HEK293T (cell line): ENCODE results near the gene GNG12.

Experiments used
- CTBP1 ChIP-seq: fragments of 450-650 bp; IDR thresholded peaks from 2 replicates; pipeline ENCODE4 v1.6.1; 2016; ENCODE audit warnings: borderline replicate concordance
- ELF4 ChIP-seq: fragments of 450-650 bp; IDR thresholded peaks from 2 replicates; pipeline ENCODE4 v1.6.1; 2017; ENCODE audit warnings: antibody characterized with exemption
- FOXA1 ChIP-seq: fragments of 450-650 bp; IDR thresholded peaks from 2 replicates; pipeline ENCODE4 v1.6.1; 2016; ENCODE audit warnings: mild to moderate bottlenecking
- FOXK2 ChIP-seq: fragments of 450-650 bp; IDR thresholded peaks from 2 replicates; pipeline ENCODE4 v1.6.1; 2016; ENCODE audit warnings: mild to moderate bottlenecking
- FOXM1 ChIP-seq: fragments of 450-650 bp; IDR thresholded peaks from 2 replicates; pipeline ENCODE4 v1.6.1; 2017; ENCODE audit warnings: mild to moderate bottlenecking, borderline replicate concordance
- HDGF ChIP-seq: fragments of 450-650 bp; IDR thresholded peaks from 2 replicates; pipeline ENCODE4 v1.6.1; 2017; ENCODE audit warnings: antibody characterized with exemption, borderline replicate concordance
- L3MBTL2 ChIP-seq: fragments of 450-650 bp; conservative IDR thresholded peaks from 2 replicates; pipeline ENCODE4 v1.6.1; 2016; ENCODE audit warnings: mild to moderate bottlenecking
- LEF1 ChIP-seq: fragments of 450-650 bp; IDR thresholded peaks from 2 replicates; pipeline ENCODE4 v1.6.1; 2017; ENCODE audit warnings: mild to moderate bottlenecking, borderline replicate concordance
- NFRKB ChIP-seq: fragments of 450-650 bp; IDR thresholded peaks from 2 replicates; pipeline ENCODE4 v1.6.1; 2016; ENCODE audit warnings: mild to moderate bottlenecking, moderate library complexity
- SP1 ChIP-seq: fragments of 450-650 bp; IDR thresholded peaks from 2 replicates; pipeline ENCODE4 v1.6.1; 2017
- SUZ12 ChIP-seq: fragments of 450-650 bp; IDR thresholded peaks from 2 replicates; pipeline ENCODE4 v1.6.1; 2016; ENCODE audit warnings: mild to moderate bottlenecking
- TARDBP ChIP-seq: fragments of 450-650 bp; IDR thresholded peaks from 2 replicates; pipeline ENCODE4 v1.6.1; 2016
- ZNF384 ChIP-seq: fragments of 450-650 bp; IDR thresholded peaks from 2 replicates; pipeline ENCODE4 v1.6.1; 2016

- TF ChIP-seq FOXK2 (no peak), FOXM1 (no peak), ZNF384 (no peak), SP1 (no peak), HDGF (no peak), LEF1 (no peak), TARDBP (no peak), L3MBTL2 (no peak), SUZ12 (no peak), FOXA1 (no peak), ELF4 (no peak), NFRKB (no peak), CTBP1 (no peak)
Measured at GRCh38 chr1:67861856-67862516, 28.7 kb upstream of the GNG12 start.
